Glomerular visceral epithelial cell (primary cell): Measurements from ENCODE around the gene AKAP7.

Source experiments
- DNase-seq: peaks from one replicate; pipeline ENCODE4 v3.0.0-alpha.2; 2016; ENCODE audit errors: extremely low spot score

Gene AKAP7

DNA sequence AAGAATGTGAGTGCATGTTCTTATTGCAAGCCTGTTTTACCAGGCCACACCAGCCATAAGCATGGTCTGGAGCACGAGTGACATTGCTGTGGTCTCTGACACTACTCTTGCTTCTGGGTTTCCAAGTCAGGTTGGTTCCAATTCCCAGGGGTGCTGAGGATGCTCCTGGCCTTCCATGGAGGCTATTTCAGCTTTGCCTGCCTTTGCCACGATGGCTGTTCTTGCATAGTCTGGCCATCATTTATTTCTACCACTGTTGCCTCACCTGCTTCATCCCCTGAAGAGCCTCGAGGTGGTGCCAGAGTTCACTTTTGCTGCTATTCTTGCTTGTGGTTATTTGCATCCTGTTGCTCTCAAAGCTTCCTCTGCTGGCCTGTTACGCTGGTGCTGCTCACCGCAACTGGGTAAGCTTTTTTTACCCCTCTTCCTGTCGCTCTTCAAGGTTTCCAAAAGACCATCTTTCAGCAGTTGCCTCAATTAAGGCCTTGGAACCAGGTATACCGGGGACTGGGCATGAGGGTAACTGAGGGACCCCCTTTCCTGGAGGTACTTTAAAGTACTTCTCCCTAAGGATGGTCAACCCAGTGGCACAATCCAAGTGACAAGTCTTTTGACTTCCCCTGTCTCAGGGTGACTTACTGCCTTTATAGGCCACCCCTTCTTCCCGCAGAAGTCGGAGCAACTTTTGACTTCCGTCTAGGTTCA lies 64.5 kb downstream of the AKAP7 start:
- peak; percentile 59 for DNase-seq

DNA sequence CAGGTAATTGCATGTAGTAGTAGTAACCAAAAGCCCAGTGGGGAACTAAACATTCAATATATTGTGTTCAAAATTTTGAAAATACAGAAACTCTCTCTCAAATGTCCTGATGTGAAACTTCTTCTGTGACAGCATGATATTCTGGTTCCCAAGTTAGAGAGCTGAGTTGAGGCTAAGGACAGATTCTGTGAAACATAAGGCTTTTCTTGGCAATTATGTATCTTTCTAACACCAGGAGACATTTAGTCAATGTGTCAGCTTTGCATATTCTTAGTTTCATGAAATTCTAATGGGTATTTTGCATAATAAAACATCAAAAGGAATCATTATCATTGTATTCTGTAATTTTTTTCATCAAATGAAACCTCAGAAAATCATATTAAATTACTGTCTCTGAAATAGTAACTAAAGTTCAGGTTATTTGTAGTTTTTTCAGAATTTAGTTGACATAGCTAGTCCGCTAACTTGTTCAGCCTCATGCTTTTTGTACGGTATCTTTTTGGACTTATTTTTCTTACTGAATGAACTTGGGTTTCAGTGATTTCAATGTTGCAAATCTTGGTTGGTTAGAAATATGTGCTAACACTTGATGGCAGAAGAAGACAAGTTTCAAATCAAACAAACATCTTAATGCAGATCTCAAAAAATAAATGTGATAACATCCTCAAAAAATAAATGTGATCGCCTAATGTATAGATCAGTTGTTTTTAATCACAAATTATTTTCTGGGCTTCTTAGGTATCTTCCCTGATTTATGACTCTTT lies 70.4 kb downstream of the AKAP7 start:
- no peak for DNase-seq

DNA sequence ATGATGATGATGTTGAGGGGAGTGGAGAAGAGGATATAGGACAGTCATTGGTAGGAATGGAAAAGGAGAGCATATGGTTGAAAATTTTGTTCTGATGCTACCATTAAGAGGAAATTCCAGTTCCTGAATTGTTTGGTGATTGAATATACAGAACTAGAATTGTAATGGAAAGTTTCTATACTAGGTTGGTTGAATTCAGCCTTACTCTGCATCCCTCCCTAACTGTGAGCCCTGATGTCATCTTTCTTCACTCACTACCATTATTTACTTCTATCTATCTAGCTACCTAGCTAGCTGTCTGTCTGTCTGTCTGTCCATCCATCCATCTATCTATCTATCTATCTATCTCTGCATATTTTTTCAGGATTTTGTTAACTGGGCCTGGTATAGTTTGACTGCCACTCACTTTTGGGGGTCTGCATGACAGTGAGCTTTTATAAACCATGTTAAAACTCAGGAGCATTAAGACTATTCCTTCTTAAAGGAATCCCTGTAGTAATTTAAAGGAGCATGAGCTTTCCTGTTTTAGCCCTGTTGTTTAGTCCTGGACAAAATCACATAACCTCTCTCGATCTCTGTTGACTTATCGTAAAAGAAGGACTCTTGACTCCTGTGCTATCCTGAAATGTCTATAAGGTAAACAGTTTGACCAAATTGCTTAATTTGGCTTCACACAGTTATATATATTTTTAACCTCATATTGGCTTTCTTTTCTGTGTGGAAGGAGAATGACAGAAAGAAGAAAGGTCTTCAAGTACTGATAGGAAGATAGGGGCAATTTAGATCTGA lies 71.4 kb downstream of the AKAP7 start:
- no peak for DNase-seq

DNA sequence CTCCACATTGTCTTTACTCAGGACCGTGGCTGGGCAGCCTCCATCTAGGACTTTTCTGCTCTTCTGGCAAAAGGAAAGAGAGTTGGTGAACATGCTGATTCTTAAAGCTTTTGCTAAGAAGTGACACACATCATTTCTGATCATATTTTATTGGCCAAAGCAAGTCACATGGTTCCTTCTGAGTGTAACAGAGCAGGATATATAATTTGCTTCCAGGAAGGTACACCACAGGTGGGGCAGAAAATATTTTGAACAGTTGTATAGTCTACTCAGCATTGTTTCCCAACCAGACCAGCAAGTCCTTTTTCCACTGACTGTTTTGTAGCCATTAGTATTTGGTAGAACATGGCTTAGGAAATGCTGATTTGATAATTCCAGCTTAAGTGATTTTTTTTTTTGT lies 73.5 kb downstream of the AKAP7 start:
- no peak for DNase-seq

DNA sequence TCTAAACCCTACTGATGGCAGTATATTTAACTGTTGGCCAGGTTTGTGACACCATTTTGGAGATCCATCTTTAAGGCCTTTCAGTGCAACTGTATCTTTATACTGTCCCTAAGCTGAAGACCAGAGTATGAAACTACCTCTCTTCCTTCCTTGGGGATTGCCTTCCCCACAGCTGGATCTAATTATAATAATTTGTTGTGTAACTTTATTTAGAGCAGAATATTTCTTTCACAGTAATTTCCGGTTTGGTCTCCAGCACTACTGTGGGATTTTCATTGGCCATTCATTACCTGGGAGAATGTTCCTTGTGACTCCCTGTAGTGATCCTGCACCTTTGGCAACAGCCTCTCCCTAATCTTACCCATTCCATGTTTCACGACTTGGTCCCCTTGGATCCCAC lies 75.2 kb downstream of the AKAP7 start:
- DNase-seq, result no peak

DNA sequence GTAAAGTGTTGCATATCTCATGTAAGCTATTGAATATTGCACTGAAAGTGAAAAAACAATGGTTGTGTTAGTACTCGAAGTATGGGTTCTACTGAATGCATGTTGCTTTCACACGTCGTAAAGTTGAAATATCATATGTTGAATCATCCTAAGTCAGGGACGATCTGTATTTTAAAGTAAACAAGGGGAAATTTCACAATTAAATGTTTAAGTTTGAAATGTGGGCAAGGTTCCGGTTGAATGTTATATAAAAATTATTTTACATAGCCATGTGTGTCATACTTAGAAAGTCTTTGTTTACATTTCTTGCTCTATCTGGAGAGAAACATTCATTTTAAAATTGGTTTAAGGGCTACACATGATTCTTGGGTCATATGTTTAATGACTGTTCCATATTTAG lies 76.8 kb downstream of the AKAP7 start:
- DNase-seq, result no peak

DNA sequence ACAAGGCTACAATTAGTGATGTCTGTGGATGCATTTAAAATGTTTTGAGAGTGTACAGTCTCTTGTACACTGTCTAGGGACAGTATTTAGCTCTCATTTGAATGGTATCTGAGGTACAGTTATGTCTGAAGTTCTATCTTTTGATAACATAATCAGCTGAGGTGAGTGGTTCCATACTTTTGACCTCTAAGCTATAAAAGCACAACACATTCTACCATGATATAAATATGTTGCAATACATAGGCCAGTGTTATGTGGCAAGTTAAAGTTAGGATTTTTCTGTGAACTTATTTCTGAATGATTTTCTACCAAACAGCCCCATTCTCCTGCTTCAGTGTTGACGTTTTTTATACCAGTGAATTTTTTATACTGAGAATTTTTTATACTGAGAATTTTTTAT lies 77.6 kb downstream of the AKAP7 start:
- no peak for DNase-seq

DNA sequence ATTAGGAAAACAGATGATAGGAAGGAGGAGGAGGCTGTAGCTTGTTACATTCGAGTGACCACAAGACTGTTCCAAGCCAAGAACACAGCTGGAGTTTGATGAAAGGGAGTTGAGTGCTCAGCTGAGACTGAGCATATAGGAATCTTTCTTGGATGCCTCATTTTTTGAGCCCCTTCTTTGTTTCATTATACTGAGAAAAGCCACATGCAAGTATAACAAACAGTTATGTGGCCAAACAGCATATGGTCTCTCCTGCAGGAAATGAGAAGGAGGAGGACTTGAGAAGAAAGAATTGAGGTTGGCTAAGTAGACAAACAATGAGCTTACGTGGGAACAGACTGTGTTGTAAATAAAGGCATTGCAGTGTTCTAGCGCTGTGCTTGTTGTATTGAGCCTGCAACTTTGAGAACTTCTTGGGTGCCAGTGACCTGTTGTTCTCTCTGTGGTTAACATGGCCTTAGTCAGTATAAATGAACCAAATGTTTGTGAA lies 78.3 kb downstream of the AKAP7 start:
- DNase-seq, result no peak

DNA sequence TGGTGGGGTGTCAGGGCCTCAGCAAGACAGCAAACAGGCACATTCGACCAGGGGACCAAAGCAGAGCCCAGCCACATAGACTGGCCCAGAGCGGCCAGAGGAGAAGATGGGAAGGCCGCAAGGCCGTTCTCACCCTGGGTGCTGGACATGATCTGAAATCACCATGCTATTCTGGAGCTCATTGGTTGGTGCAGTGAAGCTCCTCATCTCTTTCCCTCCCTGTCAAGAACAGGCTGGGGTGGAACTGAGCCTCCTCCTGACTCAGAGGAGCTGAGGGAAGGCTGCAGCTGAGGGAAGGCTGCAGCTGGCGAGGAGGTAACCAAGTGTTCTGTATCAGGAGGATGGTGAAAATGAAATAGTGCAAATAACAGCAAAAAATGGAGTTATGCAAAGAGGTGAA lies 80.0 kb downstream of the AKAP7 start:
- DNase-seq, result no peak

DNA sequence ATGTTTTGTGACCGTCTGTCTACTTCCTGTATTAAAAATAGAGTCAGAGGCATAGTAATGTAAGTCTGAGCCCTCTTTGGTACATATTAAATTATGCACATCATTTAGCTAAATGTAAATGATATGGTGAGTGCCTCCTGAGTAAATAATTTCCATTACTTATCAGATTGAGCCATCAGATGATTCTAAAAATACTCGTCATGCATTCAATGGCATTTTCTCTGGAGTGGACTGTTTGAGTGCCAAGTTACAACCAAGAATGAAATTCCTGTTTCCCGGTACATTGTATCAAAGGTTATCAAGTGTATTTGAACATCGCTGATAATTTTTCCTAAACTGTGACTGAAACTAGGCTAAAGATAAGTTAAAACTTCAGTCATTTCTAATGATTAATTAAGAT lies 81.0 kb downstream of the AKAP7 start:
- DNase-seq, result no peak

DNA sequence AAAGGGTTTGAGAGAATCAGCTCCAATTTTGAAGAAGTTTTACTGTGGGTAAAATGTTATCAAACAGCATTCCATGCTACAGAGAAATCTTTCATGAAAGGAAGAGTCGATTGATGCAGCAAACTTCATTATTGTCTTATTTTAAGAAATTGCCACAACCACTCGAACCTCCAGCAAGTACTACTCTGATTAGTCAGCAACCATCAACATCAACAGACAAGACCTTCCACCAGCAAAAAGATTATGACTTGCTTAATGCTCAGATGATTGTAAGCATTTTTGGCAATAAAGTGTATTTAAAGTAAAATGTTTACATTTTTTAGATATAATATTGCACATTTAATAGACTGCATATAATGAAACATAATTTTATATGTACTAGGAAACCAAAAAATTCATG lies 87.5 kb downstream of the AKAP7 start:
- DNase-seq, result no peak

DNA sequence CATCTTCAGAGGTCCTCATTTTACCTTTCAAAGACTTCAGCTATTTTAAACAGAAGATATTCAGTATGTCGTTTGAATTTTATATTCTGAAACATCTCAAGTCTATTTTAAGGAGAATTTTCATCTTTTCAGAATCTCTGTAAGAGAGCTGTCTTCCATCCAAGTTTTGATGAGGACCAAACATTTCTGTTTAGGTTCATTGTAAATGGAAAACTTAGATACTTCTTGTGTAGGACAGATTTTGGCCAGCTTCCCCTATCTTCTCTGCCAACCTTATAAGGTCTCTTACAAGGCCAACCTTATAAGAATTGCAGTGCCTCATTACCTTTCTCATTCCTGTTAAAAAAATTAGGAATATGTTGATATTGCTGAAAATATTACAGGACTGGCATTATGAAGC lies 88.1 kb downstream of the AKAP7 start:
- DNase-seq, result no peak

DNA sequence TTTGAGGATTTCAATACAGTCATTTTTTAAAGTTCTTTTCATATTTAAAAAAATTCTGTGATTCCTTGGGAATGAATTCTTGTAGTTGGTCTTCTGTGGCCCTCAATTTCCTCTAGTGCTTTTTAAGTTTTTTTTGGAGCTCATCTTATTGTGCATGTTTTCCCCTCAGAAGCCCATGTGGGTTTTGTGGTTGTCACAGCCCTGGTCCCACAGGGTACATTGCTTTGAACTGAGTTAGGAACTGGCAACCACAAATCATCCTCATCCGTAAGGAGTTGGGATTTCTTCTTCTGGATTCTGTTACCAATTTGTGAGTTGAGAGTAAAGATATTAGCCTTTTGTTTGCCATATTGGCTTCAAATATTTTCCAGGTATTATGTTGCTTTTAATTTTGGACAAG lies 89.9 kb downstream of the AKAP7 start:
- no peak for DNase-seq

DNA sequence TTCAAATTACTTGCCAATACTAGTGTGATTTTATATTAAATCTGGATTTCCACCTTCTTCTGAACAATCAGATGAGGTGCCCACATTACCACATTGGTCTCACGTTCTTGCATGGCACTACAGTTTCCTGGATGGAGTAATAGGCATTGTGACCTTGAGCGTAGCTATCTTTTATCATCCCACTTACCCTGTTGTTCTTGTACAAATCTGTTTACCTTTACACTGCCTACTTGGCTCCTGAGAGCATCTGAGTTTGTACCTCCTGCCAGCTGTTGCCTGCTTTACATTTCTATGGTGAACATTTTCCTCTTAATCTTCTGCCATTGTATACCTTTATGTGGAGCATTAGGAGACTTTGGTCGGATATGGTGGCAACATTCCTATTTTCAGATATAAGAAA lies 90.7 kb downstream of the AKAP7 start:
- DNase-seq, result no peak

DNA sequence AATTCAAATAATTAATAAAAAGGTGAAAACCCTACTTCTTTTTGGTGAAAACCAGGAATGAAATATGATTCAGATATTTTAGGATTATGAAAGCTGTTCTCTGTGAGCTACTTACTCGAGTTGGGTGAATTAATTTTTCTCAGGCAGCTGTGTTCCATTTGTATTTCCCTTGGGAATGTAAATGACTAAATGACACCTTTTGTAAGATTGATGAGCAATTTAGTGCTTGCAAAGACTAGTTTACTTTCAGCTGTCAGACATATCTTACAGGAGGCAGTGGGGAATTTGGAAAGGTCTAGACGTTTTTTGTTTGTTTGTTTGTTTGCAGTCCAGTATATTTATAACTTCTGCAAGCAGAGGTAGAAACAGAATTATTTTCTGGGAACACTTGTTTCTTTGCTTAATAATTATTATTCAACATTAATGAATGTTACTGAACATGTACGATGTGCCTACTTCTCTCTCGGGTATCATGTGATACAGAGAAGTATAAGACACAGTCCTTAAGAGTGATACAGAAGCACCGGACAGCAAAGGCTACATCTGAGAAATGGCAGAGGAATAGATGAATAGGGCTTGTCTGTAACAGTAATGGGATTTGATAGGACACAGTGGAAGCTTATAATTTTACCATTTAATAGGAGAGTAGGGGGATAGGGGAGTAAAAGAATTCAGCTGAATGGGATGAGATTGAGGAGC lies 91.3 kb downstream of the AKAP7 start:
- DNase-seq, result no peak

DNA sequence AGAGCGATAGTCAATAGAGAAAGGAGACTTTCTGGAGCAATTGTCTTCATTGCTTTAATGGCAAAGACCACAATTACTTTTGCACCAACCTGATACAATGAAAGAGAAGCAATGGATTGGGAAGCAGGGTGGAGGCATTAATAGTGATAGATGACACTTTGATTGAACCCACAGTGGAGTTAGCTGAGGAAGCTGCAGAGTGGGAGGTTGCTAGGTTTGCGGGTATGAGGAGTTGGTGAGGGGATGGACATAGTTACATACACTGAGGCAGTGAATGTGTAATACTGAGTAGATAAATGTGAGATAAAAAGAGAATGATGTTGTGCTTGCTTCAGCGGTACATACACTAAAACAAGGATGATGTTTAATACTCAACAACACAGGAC lies 91.9 kb downstream of the AKAP7 start:
- DNase-seq, result no peak

DNA sequence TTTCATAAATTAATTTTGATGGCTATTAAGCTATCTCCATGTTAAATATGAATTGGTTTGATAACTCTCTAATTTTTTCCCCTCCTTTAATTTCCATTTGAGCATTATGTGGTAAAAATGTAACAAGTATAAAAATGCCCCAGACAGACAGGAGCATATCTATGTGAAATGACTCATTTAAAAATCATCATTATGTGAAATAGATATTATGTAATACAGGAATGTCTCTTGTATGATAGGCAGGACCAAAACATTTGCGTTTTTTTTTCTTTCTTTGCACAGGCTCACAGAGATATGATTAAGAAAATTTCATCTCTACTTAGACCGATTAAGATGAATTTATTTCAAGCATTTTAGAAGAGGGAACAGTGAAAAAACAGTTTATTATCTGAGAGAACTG lies 95.8 kb downstream of the AKAP7 start:
- DNase-seq, result no peak

DNA sequence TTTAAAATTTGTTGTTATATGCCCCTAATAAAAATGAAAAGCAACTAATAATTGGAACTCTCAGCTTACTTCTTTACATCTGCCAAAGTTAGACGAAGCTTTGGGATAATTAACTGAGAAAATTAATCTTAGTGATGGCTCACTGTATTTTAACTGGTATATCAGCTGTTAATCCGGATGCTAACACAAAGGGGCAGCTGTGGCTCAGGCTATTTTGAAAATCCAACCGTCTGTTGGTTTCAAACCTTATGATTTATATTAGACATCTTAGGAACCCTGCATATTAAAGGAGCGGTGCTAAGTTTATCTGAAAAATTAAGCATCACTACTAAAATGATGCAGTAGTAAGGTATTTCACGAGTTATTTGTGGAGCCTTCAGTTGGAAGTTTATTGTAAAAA lies 96.6 kb downstream of the AKAP7 start:
- no peak for DNase-seq

DNA sequence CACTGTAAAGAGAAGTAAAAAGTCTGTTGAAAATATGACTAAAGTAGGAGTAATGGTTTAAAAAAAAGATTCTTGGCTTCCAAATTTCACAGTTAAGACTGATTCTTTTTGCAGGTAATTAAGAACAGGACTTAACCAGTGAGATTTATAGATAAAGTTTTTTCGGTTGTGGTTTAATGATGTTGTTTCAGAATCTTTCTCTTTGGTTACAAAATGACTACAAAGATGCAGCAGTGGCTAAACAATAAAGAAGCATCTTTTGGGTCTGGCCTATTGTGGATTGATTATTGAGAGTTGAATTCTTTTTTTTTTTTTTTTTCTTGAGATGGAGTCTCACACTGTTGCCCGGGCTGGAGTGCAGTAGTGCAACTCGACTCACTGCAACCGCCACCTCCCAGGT lies 109.7 kb downstream of the AKAP7 start:
- DNase-seq, result no peak

DNA sequence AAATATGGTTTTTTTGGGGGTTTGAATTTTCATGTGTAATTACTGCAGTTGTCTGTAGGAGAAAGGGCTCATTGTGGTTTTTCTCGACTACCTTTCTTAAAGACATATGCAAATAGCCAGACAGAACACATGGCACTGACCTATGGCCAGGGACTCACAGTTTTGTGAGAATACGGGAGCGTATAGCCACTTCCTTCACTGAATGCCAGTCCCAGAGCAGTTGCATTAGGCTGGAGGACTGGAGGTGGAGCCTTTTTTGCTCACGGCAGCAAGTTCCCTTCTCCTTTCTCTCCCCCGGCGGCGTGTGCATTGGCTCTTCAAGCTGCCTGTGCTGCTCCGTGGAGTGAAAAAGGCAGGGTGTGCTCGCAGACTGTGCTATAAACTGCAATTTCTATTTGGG lies 114.9 kb downstream of the AKAP7 start:
- peak; percentile 56 for DNase-seq

DNA sequence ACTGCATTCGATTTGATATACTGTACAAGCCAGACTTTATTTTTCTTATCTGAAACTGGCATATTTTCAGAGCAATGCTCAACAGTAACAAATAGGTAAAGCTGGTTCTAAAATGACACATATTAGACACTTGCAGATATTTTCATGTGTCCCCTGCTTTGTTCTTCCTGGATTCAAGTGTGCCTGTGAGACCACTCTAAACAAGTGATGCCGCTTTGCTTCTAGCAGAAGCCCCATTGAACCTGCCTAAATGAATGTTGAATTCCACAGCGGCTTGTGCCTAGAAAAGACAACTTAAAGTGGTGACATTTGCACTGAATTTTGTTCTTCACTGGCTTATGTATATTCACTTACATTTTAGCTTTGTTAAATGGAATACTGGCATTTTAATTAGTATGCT lies 115.7 kb downstream of the AKAP7 start:
- no peak for DNase-seq

DNA sequence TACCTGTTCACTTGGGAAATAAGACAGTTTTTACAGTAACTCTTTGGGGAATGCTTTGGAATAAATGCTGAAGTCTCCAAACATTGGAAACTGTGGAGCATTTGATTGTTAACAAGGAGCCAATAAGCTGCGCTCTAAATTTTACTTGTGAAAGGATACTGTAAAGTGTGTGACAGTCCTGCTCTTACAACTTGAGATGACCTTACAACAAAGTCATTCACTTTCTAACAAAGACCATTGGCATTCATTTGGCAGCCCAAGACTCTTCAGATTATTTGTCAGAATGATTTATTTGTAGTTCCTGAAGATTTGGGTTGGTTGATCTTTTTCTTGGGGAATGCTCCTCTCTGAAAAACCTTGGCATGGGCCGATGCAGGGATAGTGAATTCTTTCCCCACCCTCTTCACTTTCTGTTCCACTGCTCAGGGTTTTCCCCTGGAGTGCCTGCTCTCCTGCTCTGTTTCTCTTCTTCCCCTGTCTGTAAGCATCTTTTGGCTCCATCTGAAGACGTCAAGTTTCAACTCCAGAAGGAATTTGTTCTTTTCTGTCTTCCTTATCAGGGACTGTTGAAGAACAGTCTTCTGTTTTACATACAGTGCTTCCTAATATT lies 116.4 kb downstream of the AKAP7 start:
- no peak for DNase-seq
